Stimulated activated CD4-positive, alpha-beta T cell treated with anti-CD3 and anti-CD28 coated beads, Interleukin-2, amount 100 ng/mL, for 24 hours (primary cell): Measurements from ENCODE around the gene GRK2.

Experiments
- DNase-seq, 2 donors: peaks; one replicate each; pipeline ENCODE4 v3.0.0-alpha.2; 2020

GRK2 gene

GRCh38 chr11:67271541-67272284 is 5.4 kb downstream of the GRK2 start:
- DNase-seq, result peak in 1 of 2 donors; percentile 67

DNA sequence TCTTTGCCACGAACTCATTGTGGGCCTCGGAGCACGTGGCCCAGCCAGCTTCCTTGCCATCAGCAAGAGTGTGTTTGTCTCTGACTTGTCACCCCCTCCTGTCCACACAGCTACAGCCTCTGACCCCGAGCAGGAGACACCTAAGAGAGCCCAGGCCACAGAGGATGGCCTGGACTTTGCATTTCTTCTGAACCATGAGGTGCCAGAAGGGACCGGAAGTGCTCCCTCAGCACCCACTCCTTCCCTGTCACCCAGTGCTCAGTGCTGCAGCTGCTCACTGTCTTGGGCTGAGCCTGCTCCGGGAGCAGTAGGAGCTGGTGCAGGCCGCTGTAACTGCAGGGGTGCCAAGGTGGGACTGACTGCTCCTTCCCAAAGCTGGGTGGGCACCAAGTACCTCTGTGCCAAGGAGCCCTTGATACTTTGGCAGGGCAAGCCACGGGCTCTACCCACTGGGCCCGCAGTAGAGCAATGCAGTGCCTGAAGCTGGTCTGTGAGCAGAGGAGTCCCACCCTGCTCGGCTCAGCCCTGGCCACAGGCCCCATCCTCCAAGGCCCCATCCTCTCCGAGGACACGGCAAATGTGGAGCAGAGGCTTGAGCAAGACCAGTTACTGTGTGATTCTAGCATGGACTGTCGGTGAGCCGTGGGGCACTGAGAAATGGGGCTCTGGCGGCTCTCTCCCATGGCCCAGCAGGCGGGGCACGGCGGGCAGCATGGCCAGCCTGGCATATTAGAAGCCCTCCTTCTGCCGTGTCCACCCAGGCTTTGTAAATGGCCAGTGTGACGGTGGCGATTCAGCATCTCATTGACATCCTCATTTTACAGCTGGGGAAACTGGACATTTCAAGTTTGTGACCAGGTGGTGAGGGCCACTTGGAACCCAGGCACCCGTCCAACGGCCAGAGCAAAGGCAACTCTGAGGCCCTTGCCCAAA is 6.3 kb downstream of the GRK2 start:
- peak in 1 of 2 donors; percentile 60 for DNase-seq

GRCh38 chr11:67273260-67273990 is 7.2 kb downstream of the GRK2 start:
- DNase-seq, result no peak

DNA sequence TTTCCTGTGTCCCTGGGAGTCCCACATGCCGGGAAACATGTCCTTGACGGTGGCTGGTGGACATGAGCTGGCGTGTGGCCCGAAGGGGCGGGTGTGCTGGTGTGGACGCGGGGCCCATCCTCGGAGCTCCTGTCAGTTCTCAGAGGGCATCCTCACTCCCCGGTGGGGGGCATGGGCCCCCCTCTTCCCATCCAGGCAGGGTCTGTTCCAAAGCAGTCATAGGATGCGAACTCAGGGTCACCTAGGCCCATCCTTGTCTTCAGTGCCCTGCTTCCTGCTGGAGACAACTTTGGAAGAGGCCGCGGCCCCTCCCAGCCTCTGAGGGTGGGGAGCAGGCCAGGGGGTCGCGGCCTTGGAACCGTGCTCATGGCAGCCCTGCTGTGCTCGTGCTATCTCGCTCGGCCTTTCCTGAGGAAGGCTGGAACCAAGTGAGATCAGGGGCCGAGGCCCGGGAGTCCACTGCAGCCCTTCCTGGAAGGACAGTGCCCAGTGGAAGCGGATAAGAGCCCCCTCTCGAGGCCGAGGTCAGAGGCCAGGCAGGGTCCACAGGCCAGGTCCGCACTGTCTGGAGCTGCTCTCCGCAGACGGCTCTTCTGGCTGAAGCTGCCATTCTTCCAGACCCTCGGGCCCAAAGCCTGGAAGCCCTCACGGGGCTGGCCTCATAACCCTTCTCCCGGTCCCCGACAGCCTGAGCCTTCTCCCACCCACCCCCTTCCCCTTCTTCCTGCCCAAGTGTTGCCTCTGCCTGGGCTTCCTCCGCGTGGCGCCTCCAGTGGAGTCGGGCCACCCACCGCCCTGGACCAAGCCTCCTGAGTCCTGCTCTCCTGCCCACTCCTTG is 8.7 kb downstream of the GRK2 start:
- DNase-seq, result no peak

- no peak for DNase-seq
These were observed 9.5 kb downstream of the GRK2 start for GRCh38 chr11:67275606-67276409.

DNA sequence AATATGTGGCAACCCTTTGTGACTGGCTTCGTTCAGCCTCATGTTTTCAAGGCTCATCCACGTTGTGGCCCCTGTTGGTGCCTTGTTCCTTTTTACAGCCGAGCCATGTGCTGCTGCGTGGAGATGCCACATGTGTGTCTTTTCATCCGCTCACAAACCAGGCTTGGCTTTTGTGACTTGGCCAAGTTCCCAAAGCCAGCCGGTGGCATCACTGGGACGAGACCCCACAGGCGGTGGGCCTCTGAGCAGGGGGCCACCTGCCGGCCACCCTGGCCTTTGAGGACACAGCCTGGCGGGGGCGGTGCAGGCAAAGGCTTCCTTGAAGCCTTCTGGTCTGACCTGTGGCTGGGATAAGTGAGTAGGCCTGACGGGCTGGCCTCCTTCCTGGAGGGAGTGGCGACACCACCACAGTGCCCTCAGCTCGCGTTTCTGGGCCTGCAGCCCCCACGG is 10.5 kb downstream of the GRK2 start:
- peak in 1 of 2 donors; percentile 67 for DNase-seq

DNA sequence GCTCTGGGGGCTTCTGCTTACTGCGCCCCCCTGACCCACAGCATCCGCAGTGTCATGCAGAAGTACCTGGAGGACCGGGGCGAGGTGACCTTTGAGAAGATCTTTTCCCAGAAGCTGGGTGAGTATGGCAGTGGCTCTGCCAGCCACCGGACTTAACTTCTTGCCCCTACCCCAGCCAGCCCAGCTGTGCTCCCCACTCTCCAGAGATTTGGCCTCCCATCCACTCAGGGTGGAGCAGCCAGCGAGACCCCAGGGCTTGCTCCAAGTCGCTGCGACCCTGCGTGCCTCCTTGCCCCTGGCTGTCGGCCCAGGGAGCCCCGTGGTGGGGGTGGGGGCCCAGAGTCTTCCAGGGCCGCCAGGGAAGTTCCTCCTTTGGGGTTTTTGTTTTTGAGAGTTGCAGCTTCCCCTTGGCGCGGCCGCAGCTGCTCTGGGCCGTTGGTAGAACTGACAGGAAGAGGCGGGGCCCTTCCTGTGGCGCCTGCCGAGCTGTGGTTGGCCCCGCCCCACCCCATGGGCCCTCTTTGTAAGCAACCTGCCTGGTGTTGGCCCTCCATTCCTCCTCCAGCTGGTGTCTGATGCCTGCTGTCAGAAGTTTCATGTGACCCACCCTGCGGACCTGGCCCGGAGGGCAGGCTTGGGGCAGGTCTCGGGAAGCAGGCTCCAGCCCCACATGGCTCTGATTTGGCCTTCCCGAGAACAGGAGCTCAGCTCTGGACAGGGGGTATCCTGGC is 11.1 kb downstream of the GRK2 start:
- peak; percentile 88 to 92 for DNase-seq

- DNase-seq, result no peak
These were observed 12.1 kb downstream of the GRK2 start for GRCh38 chr11:67278135-67278938.

DNA sequence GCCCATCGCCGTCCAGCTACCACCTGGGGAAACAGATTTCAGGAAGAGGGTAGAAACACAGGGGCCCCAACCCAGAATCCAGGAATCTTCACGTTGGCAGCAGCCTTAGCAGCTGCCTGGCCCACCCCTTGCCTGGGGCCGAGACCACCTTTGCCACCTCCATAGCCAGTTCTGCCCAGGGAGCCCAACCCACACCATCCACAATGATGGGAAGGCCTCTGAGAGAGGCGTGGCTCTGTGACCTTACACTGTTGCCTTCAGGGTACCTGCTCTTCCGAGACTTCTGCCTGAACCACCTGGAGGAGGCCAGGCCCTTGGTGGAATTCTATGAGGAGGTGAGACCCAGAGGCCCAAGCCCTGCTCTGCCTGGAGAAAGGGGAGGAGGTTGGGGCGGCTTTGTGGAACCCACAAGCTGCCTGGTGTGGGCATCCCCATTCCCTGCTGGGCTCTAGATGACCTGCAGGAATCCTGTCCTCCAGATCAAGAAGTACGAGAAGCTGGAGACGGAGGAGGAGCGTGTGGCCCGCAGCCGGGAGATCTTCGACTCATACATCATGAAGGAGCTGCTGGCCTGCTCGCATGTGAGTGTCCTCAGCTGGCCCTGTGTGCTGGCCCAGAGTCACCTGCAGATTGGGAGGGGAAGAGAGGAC is 12.8 kb downstream of the GRK2 start:
- no peak for DNase-seq

DNA sequence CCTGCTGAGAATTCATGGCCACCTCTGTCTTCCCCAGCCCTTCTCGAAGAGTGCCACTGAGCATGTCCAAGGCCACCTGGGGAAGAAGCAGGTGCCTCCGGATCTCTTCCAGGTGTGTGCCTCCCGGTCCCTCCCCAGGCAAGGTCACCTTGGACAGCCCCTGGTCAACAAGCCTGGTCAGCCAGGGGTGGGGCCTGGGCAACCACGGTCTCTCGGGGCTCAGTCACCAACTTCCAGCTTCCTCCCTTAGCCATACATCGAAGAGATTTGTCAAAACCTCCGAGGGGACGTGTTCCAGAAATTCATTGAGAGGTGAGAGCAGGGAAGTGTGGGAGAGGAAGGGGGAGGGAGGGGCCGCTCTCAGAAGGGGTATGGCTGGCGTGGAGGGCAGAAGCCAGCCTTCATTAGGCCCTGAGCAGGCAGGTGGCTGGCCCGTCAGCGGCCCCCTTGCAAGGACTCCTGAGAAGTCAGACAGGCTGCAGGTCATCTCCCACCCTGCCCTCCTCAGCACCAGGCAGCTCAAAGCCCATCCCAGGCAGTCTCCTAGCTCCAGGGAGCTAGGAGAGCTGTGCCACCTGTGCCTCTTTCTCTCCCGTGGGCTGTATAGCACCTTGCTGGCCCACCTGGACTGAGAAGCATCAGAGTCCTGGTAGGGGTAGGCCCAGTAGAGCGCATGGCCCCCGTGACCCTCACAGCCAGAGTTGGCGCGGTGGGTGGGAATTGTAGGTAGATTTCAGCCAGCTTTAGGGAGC is 13.5 kb downstream of the GRK2 start:
- DNase-seq, result no peak

DNA sequence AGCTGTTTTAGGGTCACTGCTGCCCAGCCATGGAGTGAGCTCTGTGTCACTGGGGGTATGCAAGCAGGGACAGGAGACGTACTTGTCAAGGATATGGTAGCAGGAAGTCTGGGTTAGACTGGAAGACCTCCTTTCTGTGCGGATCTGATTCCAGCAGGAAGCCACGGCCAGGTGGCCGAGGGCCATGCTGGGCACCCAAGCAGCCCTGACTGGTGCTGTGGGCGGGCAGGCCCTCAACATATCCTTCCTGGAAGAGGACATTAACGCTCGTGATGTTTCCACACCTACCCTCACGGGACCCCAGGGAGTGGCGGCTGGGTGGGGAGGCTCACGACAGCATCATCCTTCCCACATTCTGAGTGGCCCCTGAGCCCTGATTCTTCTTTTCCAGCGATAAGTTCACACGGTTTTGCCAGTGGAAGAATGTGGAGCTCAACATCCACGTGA is 14.1 kb downstream of the GRK2 start:
- no peak for DNase-seq

DNA sequence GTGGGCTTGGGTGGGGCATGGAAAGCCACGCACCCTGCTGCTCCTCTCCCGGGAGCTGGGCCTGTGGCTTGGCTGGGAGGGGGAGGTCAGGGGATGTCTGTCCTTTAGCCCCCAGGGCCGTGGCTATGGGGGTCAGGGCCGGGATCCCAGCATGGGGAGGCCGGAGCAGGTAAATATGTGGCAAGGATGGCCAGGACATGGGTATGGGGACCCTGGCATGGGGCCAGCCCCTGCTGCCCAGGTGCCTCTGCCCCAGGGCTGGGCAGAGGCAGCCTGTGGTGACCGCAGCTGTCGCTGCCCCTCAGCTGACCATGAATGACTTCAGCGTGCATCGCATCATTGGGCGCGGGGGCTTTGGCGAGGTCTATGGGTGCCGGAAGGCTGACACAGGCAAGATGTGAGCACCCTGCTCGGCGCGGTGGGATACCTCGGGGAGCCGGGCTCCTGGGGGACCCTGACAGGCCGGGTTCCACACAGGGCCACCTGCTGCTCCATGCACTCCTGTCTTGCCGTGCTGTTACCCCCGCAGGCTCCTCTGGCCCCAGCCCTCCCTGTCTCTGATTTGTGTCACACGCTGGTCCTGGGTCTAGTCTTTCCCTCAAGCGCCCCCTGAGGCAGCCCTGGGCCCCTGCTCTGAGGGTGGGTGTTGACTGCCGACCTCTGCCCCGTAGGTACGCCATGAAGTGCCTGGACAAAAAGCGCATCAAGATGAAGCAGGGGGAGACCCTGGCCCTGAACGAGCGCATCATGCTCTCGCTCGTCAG is 14.7 kb downstream of the GRK2 start:
- DNase-seq, result no peak

DNA sequence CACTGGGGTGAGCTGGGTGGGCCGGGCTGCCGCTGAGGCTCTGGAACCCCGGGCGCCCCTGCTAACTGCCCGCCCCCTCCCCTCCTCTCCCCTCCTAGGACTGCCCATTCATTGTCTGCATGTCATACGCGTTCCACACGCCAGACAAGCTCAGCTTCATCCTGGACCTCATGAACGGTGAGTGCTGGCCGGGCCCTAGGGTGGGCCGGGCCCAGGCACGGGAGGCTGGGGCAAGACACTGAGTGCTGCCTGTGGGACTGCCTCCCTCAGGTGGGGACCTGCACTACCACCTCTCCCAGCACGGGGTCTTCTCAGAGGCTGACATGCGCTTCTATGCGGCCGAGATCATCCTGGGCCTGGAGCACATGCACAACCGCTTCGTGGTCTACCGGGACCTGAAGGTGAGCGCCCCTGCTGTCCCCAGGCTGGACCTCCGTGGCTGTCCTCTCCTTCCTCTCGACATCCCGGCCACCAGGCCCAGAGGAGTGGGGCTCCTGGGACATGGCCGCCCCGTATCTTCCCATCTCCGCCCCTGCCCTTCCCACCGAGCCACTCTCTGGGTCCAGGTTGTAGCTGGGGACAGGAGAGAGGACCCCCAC is 15.4 kb downstream of the GRK2 start:
- DNase-seq, result no peak

- no peak for DNase-seq
These were observed 16.0 kb downstream of the GRK2 start for GRCh38 chr11:67282155-67282875.

GRCh38 chr11:67282876-67283371 is 16.7 kb downstream of the GRK2 start:
- DNase-seq, result no peak

DNA sequence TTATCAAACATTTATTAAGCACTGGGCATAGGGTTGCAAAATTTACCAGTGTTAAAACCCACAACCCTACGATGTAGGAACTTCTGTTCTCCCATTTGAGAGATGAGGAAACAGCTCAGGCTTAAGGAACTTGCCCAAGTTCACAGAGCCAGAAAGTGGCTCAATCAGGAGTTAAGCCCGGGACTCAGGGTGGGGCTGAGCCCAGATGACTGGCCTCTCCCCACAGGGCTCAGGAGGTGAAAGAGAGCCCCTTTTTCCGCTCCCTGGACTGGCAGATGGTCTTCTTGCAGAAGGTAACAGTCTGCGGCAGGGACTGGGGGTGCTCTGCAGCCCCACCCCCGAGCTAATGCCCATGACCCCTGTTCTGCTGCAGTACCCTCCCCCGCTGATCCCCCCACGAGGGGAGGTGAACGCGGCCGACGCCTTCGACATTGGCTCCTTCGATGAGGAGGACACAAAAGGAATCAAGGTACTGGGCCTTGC is 17.2 kb downstream of the GRK2 start:
- DNase-seq, result no peak
